KG1 (cell line): Measurements from ENCODE around the gene MRFAP1L1.
"Not testable (repeated sequence)": the region's sequence is repeated elsewhere in the genome, so short reads cannot be mapped to it uniquely, and the experiment has no call there.

ENCODE experiments used
- DNase-seq: peaks from one replicate; lab custom pipeline; 2025; lab: John Stamatoyannopoulos, UW

The MRFAP1L1 gene

GRCh38 chr4:6709230-6710114 is at the start of gene MRFAP1L1:
Gene MRFAP1L1 (minus strand): TSS chr4:6709865. CDS start chr4:6709629, 236 bp downstream.
- peak; percentile 95 for DNase-seq

- no peak for DNase-seq
These were observed 49.1 kb upstream of the MRFAP1L1 start for GRCh38 chr4:6758728-6759127.

- not testable (repeated sequence) for DNase-seq
These were observed 46.7 kb upstream of the MRFAP1L1 start for GRCh38 chr4:6756345-6756744.

GRCh38 chr4:6755088-6755753 is 45.6 kb upstream of the MRFAP1L1 start:
- DNase-seq = no peak

- DNase-seq = no peak
These were observed 44.9 kb upstream of the MRFAP1L1 start for GRCh38 chr4:6754481-6755087.

- no peak for DNase-seq
These were observed 44.2 kb upstream of the MRFAP1L1 start for GRCh38 chr4:6753891-6754290.

GRCh38 chr4:6753103-6753560 is 43.5 kb upstream of the MRFAP1L1 start:
- DNase-seq = no peak

GRCh38 chr4:6752486-6752829 is 42.8 kb upstream of the MRFAP1L1 start:
- DNase-seq = no peak

GRCh38 chr4:6751611-6752485 is 42.2 kb upstream of the MRFAP1L1 start:
- DNase-seq = no peak

GRCh38 chr4:6750286-6751221 is 40.9 kb upstream of the MRFAP1L1 start:
- no peak for DNase-seq

- DNase-seq = no peak
These were observed 39.9 kb upstream of the MRFAP1L1 start for GRCh38 chr4:6749340-6750171.

- DNase-seq = no peak
These were observed 38.6 kb upstream of the MRFAP1L1 start for GRCh38 chr4:6748286-6748685.

- DNase-seq = no peak
These were observed 37.8 kb upstream of the MRFAP1L1 start for GRCh38 chr4:6747294-6748051.

GRCh38 chr4:6746721-6747293 is 37.1 kb upstream of the MRFAP1L1 start:
- DNase-seq = no peak

- no peak for DNase-seq
These were observed 33.3 kb upstream of the MRFAP1L1 start for GRCh38 chr4:6742989-6743388.

- DNase-seq = no peak
These were observed 32.8 kb upstream of the MRFAP1L1 start for GRCh38 chr4:6742507-6742906.

- no peak for DNase-seq
These were observed 30.7 kb upstream of the MRFAP1L1 start for GRCh38 chr4:6740347-6740746.

GRCh38 chr4:6739920-6740319 is 30.3 kb upstream of the MRFAP1L1 start:
- DNase-seq = no peak
